NCI-H1694 treated with DMSO at 0.1 percent for 48 hours (cell line): Measurements from ENCODE around the gene TGIF2.
"Not testable (repeated sequence)": the region's sequence is repeated elsewhere in the genome, so short reads cannot be mapped to it uniquely, and the experiment has no call there.

Experiments
- DNase-seq: peaks from one replicate; lab custom pipeline; 2025; lab: John Stamatoyannopoulos, UW

Gene TGIF2

GRCh38 chr20:36614781-36615557 is 41.6 kb downstream of the TGIF2 start:
- DNase-seq: no peak

- no peak for DNase-seq
Observed at GRCh38 chr20:36620917-36621316, 47.5 kb downstream of the TGIF2 start.

- no peak for DNase-seq
Observed at GRCh38 chr20:36623444-36623843, 50.0 kb downstream of the TGIF2 start.

- no peak for DNase-seq
Observed at GRCh38 chr20:36624068-36624943, 50.9 kb downstream of the TGIF2 start.

- no peak for DNase-seq
Observed at GRCh38 chr20:36624944-36625324, 51.5 kb downstream of the TGIF2 start.

- no peak for DNase-seq
Observed at GRCh38 chr20:36628076-36628475, 54.7 kb downstream of the TGIF2 start.

- no peak for DNase-seq
Observed at GRCh38 chr20:36629719-36630681, 56.6 kb downstream of the TGIF2 start.

GRCh38 chr20:36631646-36632045 is 58.2 kb downstream of the TGIF2 start:
- no peak for DNase-seq

GRCh38 chr20:36632147-36632486 is 58.7 kb downstream of the TGIF2 start:
- DNase-seq: no peak

- no peak for DNase-seq
Observed at GRCh38 chr20:36632487-36633284, 59.3 kb downstream of the TGIF2 start.

GRCh38 chr20:36633285-36633772 is 59.9 kb downstream of the TGIF2 start:
- DNase-seq: no peak

- no peak for DNase-seq
Observed at GRCh38 chr20:36634342-36634741, 60.9 kb downstream of the TGIF2 start.

- DNase-seq: not testable (repeated sequence)
Observed at GRCh38 chr20:36638876-36639400, 65.5 kb downstream of the TGIF2 start.

GRCh38 chr20:36641506-36641843 is 68.1 kb downstream of the TGIF2 start:
- DNase-seq: no peak

- no peak for DNase-seq
Observed at GRCh38 chr20:36642136-36642535, 68.7 kb downstream of the TGIF2 start.
